Fibroblast of the aortic adventitia (primary cell): ENCODE results near the gene KCNB1. TPM values are rescaled to one million over a fixed set of nuclear protein-coding genes. Genes with fewer than 3 reads are reported as not detected.

ENCODE experiments used
- DNase-seq: peaks from one replicate; pipeline ENCODE4 v3.0.0-alpha.2; 2010; ENCODE audit warnings: low read depth
- H3K4me3 ChIP-seq: 2 replicates; pipeline ENCODE4 v1.5.1; 2011; ENCODE audit warnings: low read depth, mild to moderate bottlenecking, control low read depth, low read length, moderate library complexity
- total RNA-seq: library from RNA; depleted of rRNA; stranded (reverse); fragments of >200 nt; gene quantifications from 2 replicates; pipeline ENCODE4 v1.2.3, GENCODE V29; 2012; ENCODE audit warnings: low replicate concordance
- TF ChIP-seq, protein P1 (sequence below): IDR thresholded peaks from 2 replicates; pipeline ENCODE4 v1.5.1; 2011; ENCODE audit warnings: mild to moderate bottlenecking, low read length, control low read depth, inconsistent platforms; ENCODE audit not compliant: insufficient read depth

Gene KCNB1
- total RNA-seq, 1 donor: 0.27 TPM

DNA sequence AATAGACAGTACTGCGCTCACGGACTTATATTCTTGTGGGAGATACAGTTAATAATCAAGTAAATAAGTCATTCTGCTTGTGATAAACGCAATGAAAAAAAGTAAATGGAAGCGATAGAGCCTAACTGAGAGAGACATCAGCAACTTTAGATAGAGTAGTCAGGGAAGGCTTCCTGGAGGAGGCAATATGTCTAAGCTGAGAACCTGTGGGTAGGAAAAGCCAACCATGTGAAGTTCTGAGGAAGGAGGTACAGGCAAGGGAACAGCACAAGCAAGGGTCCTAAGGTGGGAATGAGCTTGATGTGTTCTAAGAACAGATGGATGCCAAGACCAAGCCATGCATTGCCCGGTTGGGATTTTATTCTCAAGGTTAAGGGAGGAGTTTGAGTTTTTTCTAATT lies 7.2 kb upstream of the KCNB1 start:
- H3K4me3 ChIP-seq: no peak overlapping the region
- DNase-seq: no peak
- TF ChIP-seq, protein P1, sequence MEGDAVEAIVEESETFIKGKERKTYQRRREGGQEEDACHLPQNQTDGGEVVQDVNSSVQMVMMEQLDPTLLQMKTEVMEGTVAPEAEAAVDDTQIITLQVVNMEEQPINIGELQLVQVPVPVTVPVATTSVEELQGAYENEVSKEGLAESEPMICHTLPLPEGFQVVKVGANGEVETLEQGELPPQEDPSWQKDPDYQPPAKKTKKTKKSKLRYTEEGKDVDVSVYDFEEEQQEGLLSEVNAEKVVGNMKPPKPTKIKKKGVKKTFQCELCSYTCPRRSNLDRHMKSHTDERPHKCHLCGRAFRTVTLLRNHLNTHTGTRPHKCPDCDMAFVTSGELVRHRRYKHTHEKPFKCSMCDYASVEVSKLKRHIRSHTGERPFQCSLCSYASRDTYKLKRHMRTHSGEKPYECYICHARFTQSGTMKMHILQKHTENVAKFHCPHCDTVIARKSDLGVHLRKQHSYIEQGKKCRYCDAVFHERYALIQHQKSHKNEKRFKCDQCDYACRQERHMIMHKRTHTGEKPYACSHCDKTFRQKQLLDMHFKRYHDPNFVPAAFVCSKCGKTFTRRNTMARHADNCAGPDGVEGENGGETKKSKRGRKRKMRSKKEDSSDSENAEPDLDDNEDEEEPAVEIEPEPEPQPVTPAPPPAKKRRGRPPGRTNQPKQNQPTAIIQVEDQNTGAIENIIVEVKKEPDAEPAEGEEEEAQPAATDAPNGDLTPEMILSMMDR: no peak

DNA sequence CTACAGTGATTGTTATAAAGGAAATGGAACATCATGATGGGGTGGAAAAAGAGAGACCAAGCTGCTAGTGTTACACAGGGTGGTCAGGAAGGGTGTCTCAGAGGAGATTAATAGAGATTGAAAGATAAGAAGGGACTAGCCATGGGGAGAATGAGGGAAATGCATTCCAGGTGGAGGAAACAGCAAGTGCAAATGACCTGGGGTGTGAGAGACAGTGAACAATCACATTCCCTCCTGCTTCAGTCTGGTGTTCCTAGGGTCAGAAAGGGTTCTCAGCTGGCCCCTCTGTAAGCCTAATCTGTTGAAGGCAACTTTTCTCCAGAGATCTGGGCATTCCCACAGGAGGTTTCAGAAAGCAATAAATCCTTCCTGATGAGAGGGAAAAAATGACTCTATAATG lies 3.6 kb upstream of the KCNB1 start:
- TF ChIP-seq, protein P1: no peak
- no peak for DNase-seq
- no peak overlapping the region for H3K4me3 ChIP-seq

DNA sequence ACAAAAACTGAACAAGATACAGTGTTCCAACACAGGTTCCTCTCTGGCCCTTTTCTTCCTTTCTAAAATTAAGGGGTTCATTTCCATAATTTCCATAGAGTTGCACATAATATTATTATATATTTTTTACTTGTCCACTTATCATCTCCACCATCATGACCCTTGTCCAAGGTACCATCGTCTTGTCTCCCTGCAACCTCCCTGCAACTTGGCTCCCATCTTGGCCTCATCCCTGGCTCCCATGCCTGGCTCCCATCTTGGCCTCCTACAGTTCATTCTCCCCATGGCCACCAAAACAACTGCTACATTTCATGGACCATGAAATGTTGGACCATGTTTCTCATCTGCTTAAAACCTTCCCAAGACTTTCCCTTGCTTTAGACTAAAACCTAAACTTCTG lies 3.1 kb upstream of the KCNB1 start:
- no peak for DNase-seq
- TF ChIP-seq, protein P1: no peak
- no peak overlapping the region for H3K4me3 ChIP-seq

DNA sequence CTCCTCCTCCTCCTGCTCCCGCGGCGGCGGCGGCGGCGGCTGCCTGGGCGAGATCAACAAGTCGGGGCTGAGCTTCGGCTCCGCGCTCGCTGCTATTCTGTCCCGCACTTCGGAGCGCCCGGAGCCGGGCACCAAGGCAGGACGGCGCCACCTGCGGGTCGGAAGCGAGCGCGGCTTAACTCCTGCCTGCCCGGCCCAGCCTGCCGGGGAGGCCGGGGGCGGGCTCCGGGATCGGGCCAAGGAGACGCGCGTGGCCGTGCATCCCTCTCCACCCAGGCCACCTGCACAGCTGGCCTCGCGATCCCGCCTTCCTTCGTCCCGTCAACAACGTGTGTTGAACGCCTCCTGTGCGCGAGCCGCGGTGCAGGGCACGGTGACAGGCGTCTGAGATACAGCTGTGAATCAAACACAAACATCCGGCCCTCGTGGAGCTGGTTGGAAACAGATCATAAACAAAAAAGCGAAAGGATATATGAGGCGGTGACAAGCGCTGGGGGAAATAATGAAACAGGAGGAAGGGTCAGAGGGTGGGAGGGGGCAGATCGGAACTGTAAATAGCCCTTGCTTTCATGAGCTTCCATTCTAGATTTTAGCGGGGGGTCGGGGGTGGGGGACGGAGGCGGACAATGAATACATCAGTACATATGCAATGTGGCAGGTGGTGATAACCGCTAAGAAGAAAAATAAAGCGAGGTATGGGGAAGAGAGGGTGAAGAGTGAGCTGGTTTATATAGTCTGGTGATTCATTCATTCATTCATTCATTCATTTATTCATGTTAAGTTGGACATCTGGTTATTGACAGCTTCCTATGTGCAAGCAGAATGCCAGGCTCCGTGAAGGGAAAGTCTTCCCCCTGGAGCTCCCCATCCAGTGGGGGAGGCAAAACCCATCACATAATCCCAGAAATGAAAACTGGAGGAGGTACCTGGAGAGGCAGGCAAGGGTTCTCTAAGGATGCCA lies 2.0 kb upstream of the KCNB1 start:
- TF ChIP-seq, protein P1: peak; percentile 70
- DNase-seq: peak; percentile 76
- peak overlapping the region; percentile 56 for H3K4me3 ChIP-seq

DNA sequence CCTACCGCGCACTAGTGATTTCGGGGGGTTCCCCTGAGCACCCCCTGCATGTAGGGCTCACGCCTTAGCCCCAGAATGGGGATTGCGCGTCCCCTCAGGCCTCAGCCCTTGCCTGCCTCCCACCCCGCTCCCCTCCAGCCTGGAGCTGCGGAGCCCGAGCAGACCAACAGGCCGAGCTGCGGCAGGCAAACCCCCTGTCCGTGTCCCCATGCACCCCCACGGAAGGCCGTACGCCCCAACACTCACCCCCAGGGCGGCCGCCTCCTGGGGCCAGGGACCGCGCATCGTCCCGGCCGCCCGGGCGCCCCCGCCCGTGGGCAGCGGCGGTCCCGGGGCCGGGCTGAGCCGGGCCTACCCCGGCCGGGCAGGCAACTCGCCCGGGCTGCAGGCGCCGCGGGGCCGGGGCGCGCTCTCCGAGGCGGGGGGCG lies 1.2 kb upstream of the KCNB1 start:
- TF ChIP-seq, protein P1: no peak
- no peak for DNase-seq
- H3K4me3 ChIP-seq: peak overlapping the region; percentile 51

DNA sequence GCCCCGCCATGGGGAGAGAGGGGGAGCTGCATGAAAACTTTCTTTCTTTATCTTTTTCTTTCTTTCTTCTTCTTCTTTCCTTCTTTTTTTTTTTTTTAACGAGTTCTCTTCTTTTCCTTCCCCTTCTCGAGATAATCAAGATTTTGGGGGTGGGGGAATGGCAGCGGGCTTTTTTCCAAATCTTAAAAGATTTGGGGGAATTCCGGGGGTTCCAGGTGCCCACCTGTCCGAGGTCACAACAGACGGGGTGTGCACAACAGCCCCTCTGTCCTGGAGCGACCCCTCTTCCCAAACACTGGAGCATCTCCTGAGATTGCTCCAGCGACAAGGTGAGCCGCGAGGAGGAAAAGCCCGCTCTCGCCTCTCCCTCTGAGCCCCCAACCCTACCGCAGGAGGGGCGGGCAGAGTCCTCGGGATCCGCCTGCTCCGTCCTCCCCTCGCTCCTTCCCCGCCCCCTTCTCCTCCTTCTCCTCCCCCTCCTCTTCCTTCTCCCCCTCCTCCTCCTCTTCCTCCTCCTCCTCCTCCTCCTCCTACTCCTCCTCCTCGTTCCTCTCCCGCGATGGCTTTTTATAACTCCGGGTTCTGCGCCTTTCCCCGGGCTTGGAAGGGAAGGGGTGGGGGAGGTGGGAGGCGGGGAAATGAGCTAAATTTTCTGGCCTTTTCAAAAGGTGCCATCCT lies 689 bp upstream of the KCNB1 start:
- H3K4me3 ChIP-seq: peak overlapping the region; percentile 51
- no peak for DNase-seq
- TF ChIP-seq, protein P1: no peak
